HEK293T (cell line): ENCODE measurements around the gene UBXN6.

Experiments
- BHLHE40 ChIP-seq: fragments of 450-650 bp; IDR thresholded peaks from 2 replicates; pipeline ENCODE4 v1.6.1; 2016; ENCODE audit warnings: mild to moderate bottlenecking, moderate library complexity, borderline replicate concordance
- FOXK2 ChIP-seq: fragments of 450-650 bp; IDR thresholded peaks from 2 replicates; pipeline ENCODE4 v1.6.1; 2016; ENCODE audit warnings: mild to moderate bottlenecking
- FOXM1 ChIP-seq: fragments of 450-650 bp; IDR thresholded peaks from 2 replicates; pipeline ENCODE4 v1.6.1; 2017; ENCODE audit warnings: mild to moderate bottlenecking, borderline replicate concordance
- HDGF ChIP-seq: fragments of 450-650 bp; IDR thresholded peaks from 2 replicates; pipeline ENCODE4 v1.6.1; 2017; ENCODE audit warnings: antibody characterized with exemption, borderline replicate concordance
- NFRKB ChIP-seq: fragments of 450-650 bp; IDR thresholded peaks from 2 replicates; pipeline ENCODE4 v1.6.1; 2016; ENCODE audit warnings: mild to moderate bottlenecking, moderate library complexity
- SP1 ChIP-seq: fragments of 450-650 bp; IDR thresholded peaks from 2 replicates; pipeline ENCODE4 v1.6.1; 2017
- SUZ12 ChIP-seq: fragments of 450-650 bp; IDR thresholded peaks from 2 replicates; pipeline ENCODE4 v1.6.1; 2016; ENCODE audit warnings: mild to moderate bottlenecking
- ZNF384 ChIP-seq: fragments of 450-650 bp; IDR thresholded peaks from 2 replicates; pipeline ENCODE4 v1.6.1; 2016
- TF ChIP-seq, protein P1 (sequence below): fragments of 450-650 bp; IDR thresholded peaks from 2 replicates; pipeline ENCODE4 v1.6.1; 2016

DNA sequence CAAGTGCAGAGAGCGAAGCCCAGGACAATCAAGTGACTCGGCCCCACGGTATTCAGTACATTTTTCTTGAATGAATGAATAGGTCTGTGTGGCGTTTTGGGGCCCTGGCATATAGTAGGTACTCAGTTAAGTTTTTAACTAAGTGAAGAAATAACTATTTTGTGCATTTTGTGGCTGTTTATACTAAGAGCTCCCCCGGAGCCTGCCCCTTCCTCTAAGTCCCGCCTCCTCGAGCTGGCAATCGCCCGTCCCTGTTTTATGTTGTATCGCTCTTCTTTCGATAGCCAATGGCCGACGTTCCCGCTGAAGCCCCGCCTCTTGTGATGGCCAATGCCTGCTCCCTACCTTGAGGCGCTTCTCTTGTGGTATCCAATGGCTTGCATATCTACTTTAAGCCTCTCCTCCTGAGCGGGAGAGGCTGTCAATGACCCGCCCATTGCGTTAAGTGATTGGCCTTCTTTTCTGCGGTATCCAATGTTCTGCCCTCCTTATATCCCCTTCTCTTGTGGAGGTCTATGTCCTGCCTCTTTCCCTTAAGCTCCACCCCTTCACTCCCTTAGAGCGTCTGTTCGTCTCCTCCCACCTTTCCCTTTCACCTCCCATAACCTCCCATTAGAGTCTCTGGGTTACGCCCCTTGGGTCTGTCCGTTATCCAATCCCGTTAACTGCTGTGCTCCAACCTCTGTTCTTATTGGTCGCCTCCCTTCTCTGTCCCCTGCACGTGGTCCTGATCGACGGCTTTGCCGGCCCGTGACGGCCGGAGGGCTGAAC is 14.0 kb upstream of the UBXN6 start:
- TF ChIP-seq FOXM1 (no peak), SUZ12 (no peak), FOXK2 (no peak), NFRKB (no peak), BHLHE40 (no peak), SP1 (no peak; the same call in 1 of the 2 replicates), ZNF384 (no peak), HDGF (no peak)
- TF ChIP-seq, protein P1, sequence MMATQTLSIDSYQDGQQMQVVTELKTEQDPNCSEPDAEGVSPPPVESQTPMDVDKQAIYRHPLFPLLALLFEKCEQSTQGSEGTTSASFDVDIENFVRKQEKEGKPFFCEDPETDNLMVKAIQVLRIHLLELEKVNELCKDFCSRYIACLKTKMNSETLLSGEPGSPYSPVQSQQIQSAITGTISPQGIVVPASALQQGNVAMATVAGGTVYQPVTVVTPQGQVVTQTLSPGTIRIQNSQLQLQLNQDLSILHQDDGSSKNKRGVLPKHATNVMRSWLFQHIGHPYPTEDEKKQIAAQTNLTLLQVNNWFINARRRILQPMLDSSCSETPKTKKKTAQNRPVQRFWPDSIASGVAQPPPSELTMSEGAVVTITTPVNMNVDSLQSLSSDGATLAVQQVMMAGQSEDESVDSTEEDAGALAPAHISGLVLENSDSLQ = peak; percentile 100
